NB4 (cell line): Measurements from ENCODE around the gene ITSN1.

Experiments used
- DNase-seq: peaks from one replicate; pipeline ENCODE4 v3.0.0; 2010; ENCODE audit warnings: low read depth
- H3K4me3 ChIP-seq: one replicate; pipeline ENCODE4 v1.5.1; 2011; ENCODE audit warnings: mild to moderate bottlenecking, low read depth, low read length, moderate library complexity
- CTCF ChIP-seq: IDR thresholded peaks from one replicate; pipeline ENCODE4 v1.5.1; 2012; ENCODE audit warnings: low read depth, low read length
- MAX ChIP-seq: IDR thresholded peaks from 2 replicates; pipeline ENCODE4 v1.6.1; 2011; ENCODE audit warnings: low read depth, low read length
- MYC ChIP-seq: IDR thresholded peaks from 2 replicates; pipeline ENCODE4 v1.6.1; 2011; ENCODE audit warnings: low read depth, low read length
- POLR2A ChIP-seq: IDR thresholded peaks from 2 replicates; pipeline ENCODE4 v1.6.1; 2011; ENCODE audit warnings: mild to moderate bottlenecking; ENCODE audit not compliant: insufficient read length; ENCODE audit errors: extremely low read depth

Gene ITSN1

GRCh38 chr21:33831962-33832659 is 189.8 kb downstream of the ITSN1 start:
- H3K4me3 ChIP-seq = no peak overlapping the region
- no peak for DNase-seq
- no peak for TF ChIP-seq MYC
- TF ChIP-seq CTCF = no peak
- TF ChIP-seq MAX = no peak
- TF ChIP-seq POLR2A = no peak

GRCh38 chr21:33834801-33835500 is 192.7 kb downstream of the ITSN1 start:
- no peak for DNase-seq
- no peak for TF ChIP-seq MYC
- no peak for TF ChIP-seq POLR2A
- TF ChIP-seq MAX = no peak
- no peak for TF ChIP-seq CTCF
- H3K4me3 ChIP-seq = no peak overlapping the region

- TF ChIP-seq MAX (no peak), MYC (no peak), POLR2A (no peak), CTCF (no peak)
- no peak for DNase-seq
- H3K4me3 ChIP-seq = no peak overlapping the region
Observed at GRCh38 chr21:33835920-33836319, 193.6 kb downstream of the ITSN1 start.

- no peak for DNase-seq
- no peak for TF ChIP-seq MYC
- no peak for TF ChIP-seq POLR2A
- no peak for TF ChIP-seq CTCF
- no peak for TF ChIP-seq MAX
- no peak overlapping the region for H3K4me3 ChIP-seq
Observed at GRCh38 chr21:33836408-33836807, 194.1 kb downstream of the ITSN1 start.

- no peak for TF ChIP-seq MYC
- TF ChIP-seq MAX = no peak
- no peak for TF ChIP-seq CTCF
- no peak for TF ChIP-seq POLR2A
- H3K4me3 ChIP-seq = no peak overlapping the region
- peak; percentile 6 for DNase-seq
Observed at GRCh38 chr21:33839167-33839716, 196.9 kb downstream of the ITSN1 start.
